Parathyroid adenoma (tissue), 2 donors: ENCODE data around the gene SEPHS2.

Experiments
- H2AFZ ChIP-seq: fragments of 300-600 bp; sonication (generic); one replicate; pipeline ENCODE4 v1.7.0; 2017; ENCODE audit warnings: antibody characterized with exemption, mild to moderate bottlenecking
- H3K27ac ChIP-seq: fragments of 300-600 bp; sonication (generic); one replicate; pipeline ENCODE4 v1.7.0; 2017
- H3K27me3 ChIP-seq: fragments of 300-600 bp; sonication (generic); one replicate; pipeline ENCODE4 v1.7.0; 2017; ENCODE audit warnings: low read length; ENCODE audit not compliant: control insufficient read depth, insufficient read depth
- H3K36me3 ChIP-seq: fragments of 300-600 bp; sonication (generic); one replicate; pipeline ENCODE4 v1.7.0; 2017; ENCODE audit warnings: low read length; ENCODE audit not compliant: control insufficient read depth, insufficient read depth
- H3K4me1 ChIP-seq: fragments of 300-600 bp; sonication (generic); one replicate; pipeline ENCODE4 v1.7.0; 2017; ENCODE audit warnings: control low read depth
- H3K4me2 ChIP-seq: fragments of 300-600 bp; sonication (generic); one replicate; pipeline ENCODE4 v1.7.0; 2017; ENCODE audit warnings: low read length
- H3K4me3 ChIP-seq: fragments of 300-600 bp; sonication (generic); one replicate; pipeline ENCODE4 v1.7.0; 2017; ENCODE audit warnings: low read depth, low read length
- H3K79me2 ChIP-seq: fragments of 300-600 bp; sonication (generic); one replicate; pipeline ENCODE4 v1.7.0; 2017; ENCODE audit warnings: control low read depth
- H3K9ac ChIP-seq: fragments of 300-600 bp; sonication (generic); one replicate; pipeline ENCODE4 v1.7.0; 2017; ENCODE audit warnings: mild to moderate bottlenecking
- H3K9me3 ChIP-seq: fragments of 300-600 bp; sonication (generic); one replicate; pipeline ENCODE4 v1.7.0; 2017; ENCODE audit warnings: low read length; ENCODE audit not compliant: control insufficient read depth
- TF ChIP-seq, protein P1 (sequence below): fragments of 300-600 bp; sonication (generic); IDR thresholded peaks from one replicate; pipeline ENCODE4 v1.7.0; 2017; ENCODE audit warnings: antibody characterized with exemption, mild to moderate bottlenecking
- donor health status: primary hyperparathyroidism.

The SEPHS2 gene

DNA sequence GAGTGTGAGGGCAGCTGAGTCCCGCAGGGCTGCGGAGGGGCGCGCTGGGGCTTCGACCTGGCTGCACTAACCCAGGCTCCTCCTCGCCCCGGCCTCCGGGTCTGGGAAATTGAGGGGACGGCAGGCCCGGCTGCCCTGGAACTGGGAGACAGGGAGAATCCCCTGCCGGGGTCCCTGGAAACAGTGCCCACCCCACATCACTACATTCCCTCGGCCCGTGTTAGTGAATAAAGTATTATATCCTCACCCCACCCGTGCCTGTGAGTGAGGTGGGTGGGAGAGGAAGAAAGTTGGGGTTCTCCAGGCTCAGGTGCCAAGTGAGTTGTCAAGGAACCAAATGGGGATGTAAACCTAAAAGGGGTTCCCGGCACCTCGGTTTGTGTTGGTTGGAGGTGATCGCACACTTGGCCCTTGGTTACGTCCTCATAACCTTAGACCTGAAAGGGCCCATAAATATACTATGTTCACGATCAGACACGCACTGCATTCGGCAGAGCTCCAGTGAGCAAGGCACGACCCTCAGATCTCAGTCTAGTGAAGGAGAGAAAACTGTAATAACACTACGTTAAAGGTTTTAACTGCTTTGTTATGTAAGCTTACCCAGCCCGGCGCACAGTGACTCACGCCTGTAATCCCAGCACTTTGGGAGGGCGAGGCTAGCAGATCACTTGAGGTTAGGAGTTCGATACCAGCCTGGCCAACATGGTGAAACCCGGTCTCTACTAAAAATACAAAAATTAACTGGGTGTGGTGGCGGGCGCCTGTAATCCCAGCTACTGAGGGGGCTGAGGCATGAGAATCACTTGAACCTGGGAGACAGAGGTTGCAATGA lies 27.1 kb downstream of the SEPHS2 start:
- peak overlapping the region; percentile 37 for H3K27ac ChIP-seq
- H3K27me3 ChIP-seq, result no peaks in the 10 kb centered on the region
- H3K9ac ChIP-seq, result no peak overlapping the region
- H3K9me3 ChIP-seq, result no peaks in the 10 kb centered on the region
- TF ChIP-seq, protein P1, sequence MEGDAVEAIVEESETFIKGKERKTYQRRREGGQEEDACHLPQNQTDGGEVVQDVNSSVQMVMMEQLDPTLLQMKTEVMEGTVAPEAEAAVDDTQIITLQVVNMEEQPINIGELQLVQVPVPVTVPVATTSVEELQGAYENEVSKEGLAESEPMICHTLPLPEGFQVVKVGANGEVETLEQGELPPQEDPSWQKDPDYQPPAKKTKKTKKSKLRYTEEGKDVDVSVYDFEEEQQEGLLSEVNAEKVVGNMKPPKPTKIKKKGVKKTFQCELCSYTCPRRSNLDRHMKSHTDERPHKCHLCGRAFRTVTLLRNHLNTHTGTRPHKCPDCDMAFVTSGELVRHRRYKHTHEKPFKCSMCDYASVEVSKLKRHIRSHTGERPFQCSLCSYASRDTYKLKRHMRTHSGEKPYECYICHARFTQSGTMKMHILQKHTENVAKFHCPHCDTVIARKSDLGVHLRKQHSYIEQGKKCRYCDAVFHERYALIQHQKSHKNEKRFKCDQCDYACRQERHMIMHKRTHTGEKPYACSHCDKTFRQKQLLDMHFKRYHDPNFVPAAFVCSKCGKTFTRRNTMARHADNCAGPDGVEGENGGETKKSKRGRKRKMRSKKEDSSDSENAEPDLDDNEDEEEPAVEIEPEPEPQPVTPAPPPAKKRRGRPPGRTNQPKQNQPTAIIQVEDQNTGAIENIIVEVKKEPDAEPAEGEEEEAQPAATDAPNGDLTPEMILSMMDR, result no peak
- no peaks in the 10 kb centered on the region for H3K36me3 ChIP-seq
- peak overlapping the region; percentile 64 for H3K4me2 ChIP-seq
- H3K79me2 ChIP-seq, result no peaks in the 10 kb centered on the region
- H2AFZ ChIP-seq, result peak overlapping the region; percentile 85
- H3K4me1 ChIP-seq, result peaks cover 11% of the 10 kb centered on the region
- H3K4me3 ChIP-seq, result peak overlapping the region; percentile 53

DNA sequence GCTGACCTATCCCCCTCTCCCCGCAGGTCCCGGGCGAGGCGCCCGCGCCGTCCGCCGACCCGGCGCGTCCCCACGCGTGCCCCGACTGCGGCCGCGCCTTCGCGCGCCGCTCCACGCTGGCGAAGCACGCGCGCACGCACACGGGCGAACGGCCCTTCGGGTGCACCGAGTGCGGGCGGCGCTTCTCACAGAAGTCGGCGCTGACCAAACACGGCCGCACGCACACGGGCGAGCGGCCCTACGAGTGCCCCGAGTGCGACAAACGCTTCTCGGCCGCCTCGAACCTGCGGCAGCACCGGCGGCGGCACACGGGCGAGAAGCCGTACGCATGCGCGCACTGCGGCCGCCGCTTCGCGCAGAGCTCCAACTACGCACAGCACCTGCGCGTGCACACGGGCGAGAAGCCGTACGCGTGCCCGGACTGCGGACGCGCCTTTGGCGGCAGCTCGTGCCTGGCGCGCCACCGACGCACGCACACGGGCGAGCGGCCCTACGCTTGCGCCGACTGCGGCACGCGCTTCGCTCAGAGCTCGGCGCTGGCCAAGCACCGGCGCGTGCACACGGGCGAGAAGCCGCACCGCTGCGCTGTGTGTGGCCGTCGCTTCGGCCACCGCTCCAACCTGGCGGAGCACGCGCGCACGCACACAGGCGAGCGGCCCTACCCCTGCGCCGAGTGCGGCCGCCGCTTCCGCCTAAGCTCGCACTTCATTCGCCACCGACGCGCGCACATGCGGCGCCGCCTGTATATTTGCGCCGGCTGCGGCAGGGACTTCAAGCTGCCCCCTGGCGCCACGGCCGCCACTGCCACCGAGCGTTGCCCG lies 27.9 kb downstream of the SEPHS2 start:
- Histone ChIP-seq H3K27me3 (no peaks in the 10 kb centered on the region), H3K9me3 (no peaks in the 10 kb centered on the region), H3K4me1 (peaks cover 11% of the 10 kb centered on the region), H3K36me3 (no peaks in the 10 kb centered on the region), H3K9ac (no peak overlapping the region), H3K27ac (peak overlapping the region; percentile 37), H3K4me2 (peak overlapping the region; percentile 64), H3K4me3 (peak overlapping the region; percentile 53), H2AFZ (peak overlapping the region; percentile 85), H3K79me2 (no peaks in the 10 kb centered on the region)
- TF ChIP-seq, protein P1, result no peak

DNA sequence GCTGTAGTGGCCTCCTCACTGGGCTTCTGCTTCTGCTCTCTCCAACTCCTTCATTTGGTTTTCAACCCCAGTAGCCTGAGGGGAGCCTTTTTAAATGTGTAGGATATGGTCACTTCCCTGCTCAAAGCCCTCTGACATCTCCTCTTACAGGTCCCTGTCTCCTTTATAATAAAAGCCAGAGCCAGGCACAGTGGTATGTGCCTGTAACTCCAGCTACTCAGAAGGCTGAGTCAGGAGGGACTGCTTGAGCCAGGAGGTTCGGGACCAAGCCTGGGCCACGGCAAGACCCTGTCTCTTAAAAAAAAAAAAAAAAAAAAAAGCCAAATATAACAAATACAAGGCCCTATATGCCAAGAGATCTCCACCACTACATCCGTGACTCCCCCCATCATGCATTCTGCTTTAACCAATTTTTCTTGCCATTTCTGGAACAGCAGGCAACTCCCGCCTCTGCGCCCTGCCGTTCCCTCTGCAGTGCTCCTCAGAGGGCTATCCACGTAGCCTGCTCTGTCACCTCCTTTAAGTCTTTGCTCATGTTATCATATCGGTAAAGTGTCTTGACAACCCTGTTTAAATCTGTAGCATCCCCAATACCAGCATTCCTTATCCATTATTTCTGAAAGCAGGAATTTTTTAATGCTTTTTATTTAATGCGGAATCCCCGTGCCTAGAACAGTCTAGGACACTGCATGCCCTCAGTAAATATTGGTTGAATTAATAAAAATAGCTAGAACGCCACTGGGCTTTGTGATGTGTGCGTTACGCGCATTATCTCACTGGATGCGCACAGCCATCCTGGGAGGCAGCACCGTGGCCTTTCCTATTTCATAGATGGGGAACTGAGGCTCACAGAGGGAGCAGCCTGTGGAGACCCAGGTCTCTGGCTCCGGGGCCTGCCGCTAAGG lies 28.8 kb downstream of the SEPHS2 start:
- H3K79me2 ChIP-seq, result no peaks in the 10 kb centered on the region
- TF ChIP-seq, protein P1, result no peak
- peak overlapping the region; percentile 47 for H3K4me2 ChIP-seq
- no peaks in the 10 kb centered on the region for H3K27me3 ChIP-seq
- H3K4me3 ChIP-seq, result no peak overlapping the region
- H2AFZ ChIP-seq, result no peak overlapping the region
- no peak overlapping the region for H3K9ac ChIP-seq
- peak overlapping the region; percentile 48 for H3K27ac ChIP-seq
- H3K9me3 ChIP-seq, result no peaks in the 10 kb centered on the region
- peaks cover 11% of the 10 kb centered on the region for H3K4me1 ChIP-seq
- H3K36me3 ChIP-seq, result no peaks in the 10 kb centered on the region

DNA sequence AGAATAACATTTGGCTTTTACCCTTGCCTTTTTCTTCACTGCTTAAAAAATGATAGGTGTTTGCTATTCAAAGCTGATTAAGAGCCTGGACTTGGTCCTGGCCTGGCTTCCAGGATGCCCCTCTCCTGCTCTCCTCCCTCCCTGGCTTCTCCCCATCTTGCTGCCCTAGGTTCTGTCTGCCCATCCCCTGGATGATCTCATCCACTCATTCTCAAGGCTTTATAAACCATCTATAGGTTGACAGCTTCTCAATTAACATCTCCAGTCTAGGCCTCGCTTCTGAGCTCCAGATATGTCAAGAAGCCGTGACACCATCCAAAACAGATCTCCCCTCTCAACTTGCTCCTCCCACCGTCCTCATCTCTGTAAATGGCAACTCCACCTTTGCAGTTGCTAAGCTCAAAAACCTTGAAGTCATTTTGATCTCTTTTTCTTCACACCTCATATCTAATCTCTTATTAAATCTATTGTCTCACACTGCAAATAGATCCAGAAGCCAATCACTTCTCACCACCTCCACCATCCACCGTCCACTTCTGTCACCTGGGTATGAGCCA lies 29.5 kb downstream of the SEPHS2 start:
- H3K9me3 ChIP-seq, result no peaks in the 10 kb centered on the region
- no peak overlapping the region for H3K9ac ChIP-seq

More for the DNA sequence above, 29.5 kb downstream of the SEPHS2 start:
- peak overlapping the region; percentile 48 for H3K27ac ChIP-seq
- H3K4me1 ChIP-seq, result peaks cover 11% of the 10 kb centered on the region
- no peaks in the 10 kb centered on the region for H3K36me3 ChIP-seq
- no peaks in the 10 kb centered on the region for H3K27me3 ChIP-seq
- no peak overlapping the region for H3K4me3 ChIP-seq
- H3K79me2 ChIP-seq, result no peaks in the 10 kb centered on the region
- no peak overlapping the region for H2AFZ ChIP-seq
- peak overlapping the region; percentile 13 for H3K4me2 ChIP-seq
- TF ChIP-seq, protein P1, result no peak
